Measurements from ENCODE around the gene ZC3H12C.

The ZC3H12C gene

GRCh38 chr11:110182886-110183285 is 89.7 kb downstream of the ZC3H12C start:
- H3K9ac ChIP-seq = no peak overlapping the region
- no peaks in the 10 kb centered on the region for H3K27me3 ChIP-seq (ENCODE audit: insufficient read depth, low read depth)
- no peak overlapping the region for H2AFZ ChIP-seq (ENCODE audit: low read depth)
- H3K27ac ChIP-seq = no peak overlapping the region
- no peaks in the 10 kb centered on the region for H3K36me3 ChIP-seq (ENCODE audit: insufficient read depth)
- H3K4me1 ChIP-seq (ENCODE audit: low read depth, poor library complexity, severe bottlenecking) = no peaks in the 10 kb centered on the region
- H3K79me2 ChIP-seq (ENCODE audit: insufficient read depth, low read depth) = no peaks in the 10 kb centered on the region
- H3K4me2 ChIP-seq = no peak overlapping the region
- H3K4me3 ChIP-seq (IDR thresholded peaks at IDR 0.05; ENCODE audit: insufficient read depth, low read depth, low read length) = no peak overlapping the region
- no peaks in the 10 kb centered on the region for H4K20me1 ChIP-seq (ENCODE audit: insufficient read depth)
- no peak for TF ChIP-seq CTCF (conservative IDR thresholded peaks at IDR 0.05; ENCODE audit: low read depth, low read length)

GRCh38 chr11:110184456-110184855 is 91.3 kb downstream of the ZC3H12C start:
- no peak overlapping the region for H3K9ac ChIP-seq
- no peaks in the 10 kb centered on the region for H4K20me1 ChIP-seq (ENCODE audit: insufficient read depth)
- no peak overlapping the region for H3K4me2 ChIP-seq
- H2AFZ ChIP-seq (ENCODE audit: low read depth) = no peak overlapping the region
- H3K36me3 ChIP-seq (ENCODE audit: insufficient read depth) = no peaks in the 10 kb centered on the region
- H3K4me1 ChIP-seq (ENCODE audit: low read depth, poor library complexity, severe bottlenecking) = no peaks in the 10 kb centered on the region
- no peak overlapping the region for H3K4me3 ChIP-seq (IDR thresholded peaks at IDR 0.05; ENCODE audit: insufficient read depth, low read depth, low read length)
- H3K27ac ChIP-seq = no peak overlapping the region
- H3K27me3 ChIP-seq (ENCODE audit: insufficient read depth, low read depth) = no peaks in the 10 kb centered on the region
- no peak for TF ChIP-seq CTCF (conservative IDR thresholded peaks at IDR 0.05; ENCODE audit: low read depth, low read length)
- H3K79me2 ChIP-seq (ENCODE audit: insufficient read depth, low read depth) = no peaks in the 10 kb centered on the region

- H3K9ac ChIP-seq = no peak overlapping the region
- no peaks in the 10 kb centered on the region for H3K79me2 ChIP-seq (ENCODE audit: insufficient read depth, low read depth)
- H3K4me3 ChIP-seq (IDR thresholded peaks at IDR 0.05; ENCODE audit: insufficient read depth, low read depth, low read length) = no peak overlapping the region
- H3K4me2 ChIP-seq = no peak overlapping the region
- no peaks in the 10 kb centered on the region for H3K36me3 ChIP-seq (ENCODE audit: insufficient read depth)
- no peak for TF ChIP-seq CTCF (conservative IDR thresholded peaks at IDR 0.05; ENCODE audit: low read depth, low read length)
- no peaks in the 10 kb centered on the region for H4K20me1 ChIP-seq (ENCODE audit: insufficient read depth)
- no peak overlapping the region for H2AFZ ChIP-seq (ENCODE audit: low read depth)
- no peaks in the 10 kb centered on the region for H3K4me1 ChIP-seq (ENCODE audit: low read depth, poor library complexity, severe bottlenecking)
- H3K27me3 ChIP-seq (ENCODE audit: insufficient read depth, low read depth) = no peaks in the 10 kb centered on the region
- H3K27ac ChIP-seq = no peak overlapping the region
These were observed 92.0 kb downstream of the ZC3H12C start for GRCh38 chr11:110185121-110185591.

GRCh38 chr11:110185599-110185998 is 92.4 kb downstream of the ZC3H12C start:
- no peak overlapping the region for H3K27ac ChIP-seq
- H3K27me3 ChIP-seq (ENCODE audit: insufficient read depth, low read depth) = no peaks in the 10 kb centered on the region
- H3K36me3 ChIP-seq (ENCODE audit: insufficient read depth) = no peaks in the 10 kb centered on the region
- no peak overlapping the region for H3K4me2 ChIP-seq
- H3K4me1 ChIP-seq (ENCODE audit: low read depth, poor library complexity, severe bottlenecking) = peaks cover 4% of the 10 kb centered on the region
- H3K4me3 ChIP-seq (IDR thresholded peaks at IDR 0.05; ENCODE audit: insufficient read depth, low read depth, low read length) = no peak overlapping the region
- H4K20me1 ChIP-seq (ENCODE audit: insufficient read depth) = no peaks in the 10 kb centered on the region
- no peak overlapping the region for H3K9ac ChIP-seq
- no peaks in the 10 kb centered on the region for H3K79me2 ChIP-seq (ENCODE audit: insufficient read depth, low read depth)
- H2AFZ ChIP-seq (ENCODE audit: low read depth) = no peak overlapping the region
- TF ChIP-seq CTCF (conservative IDR thresholded peaks at IDR 0.05; ENCODE audit: low read depth, low read length) = no peak

Measured in KMS-11 (cell line).